Uterus (tissue), 4 donors: ENCODE data around the gene SMAD3. TPM values are rescaled to one million over a fixed set of nuclear protein-coding genes. Genes with fewer than 3 reads are reported as not detected.
A peak's percentile ranks its signal among the peaks of the same experiment; 100 is the strongest.

ENCODE experiments used
- DNase-seq, 2 donors: peaks; one replicate each; pipeline ENCODE4 v3.0.0-alpha.2; 2019 to 2020
- H3K27ac ChIP-seq, 2 donors: fragments of 200-600 bp; sonication (generic); 1 replicate in 1 of 2; 2 replicates in 1 of 2; pipeline ENCODE4 v1.5.1; 2016 to 2018
- H3K27me3 ChIP-seq, 2 donors: fragments of 200-600 bp; sonication (generic); one replicate each; pipeline ENCODE4 v1.5.1; 2018 to 2019; ENCODE audit warnings: control low read depth in 1 of 2
- H3K36me3 ChIP-seq, 2 donors: fragments of 200-600 bp; sonication (generic); one replicate each; pipeline ENCODE4 v1.5.1; 2019; ENCODE audit warnings: control low read depth in 1 of 2
- H3K4me1 ChIP-seq, 2 donors: fragments of 200-600 bp; sonication (generic); one replicate each; pipeline ENCODE4 v1.5.1; 2018 to 2019; ENCODE audit warnings: control low read depth in 1 of 2
- H3K4me3 ChIP-seq, 2 donors: fragments of 200-600 bp; sonication (generic); 1 replicate in 1 of 2; 2 replicates in 1 of 2; pipeline ENCODE4 v1.5.1; 2018 to 2019; ENCODE audit warnings: mild to moderate bottlenecking in 1 of 2
- H3K9me3 ChIP-seq, 2 donors: fragments of 200-600 bp; sonication (generic); one replicate each; pipeline ENCODE4 v1.5.1; 2019; ENCODE audit warnings: control low read depth in 1 of 2
- POLR2A ChIP-seq, 2 donors: fragments of 450-650 bp; IDR thresholded peaks; one replicate each; pipeline ENCODE4 v1.6.1; 2016; ENCODE audit warnings: antibody characterized with exemption in 2 of 2, mild to moderate bottlenecking in 1 of 2, moderate library complexity in 1 of 2
- intact Hi-C: fragments of 100-400 bp; cut with DNase I; formaldehyde crosslinking; loops from one replicate; pipeline ENCODE4 v1.15.1; 2023; ENCODE audit warnings: low total_unique reads
- total RNA-seq, 4 donors: library from RNA; depleted of rRNA in 3 of 4; stranded (reverse); fragments of >200 nt in 3 of 4; gene quantifications; one replicate each; pipeline versions ENCODE4 v1.1.0 to v1.2.4, GENCODE V29; 2014 to 2023
- TF ChIP-seq, protein P1 (sequence below), 4 experiments: fragments of 200-600 bp in 2 of 4; fragments of 450-650 bp in 2 of 4; sonication (generic) in 2 of 4; IDR thresholded peaks; one replicate each; pipeline ENCODE4 v1.5.1; 2016 to 2019; ENCODE audit warnings: antibody characterized with exemption in 4 of 4, mild to moderate bottlenecking in 2 of 4, moderate library complexity in 1 of 4
- donor health status: DM: yes; HTN: yes; CAD: no.

The SMAD3 gene
- total RNA-seq, 4 donors from 2014 or later: 14.3 to 66.9 (median 32.3) TPM

DNA sequence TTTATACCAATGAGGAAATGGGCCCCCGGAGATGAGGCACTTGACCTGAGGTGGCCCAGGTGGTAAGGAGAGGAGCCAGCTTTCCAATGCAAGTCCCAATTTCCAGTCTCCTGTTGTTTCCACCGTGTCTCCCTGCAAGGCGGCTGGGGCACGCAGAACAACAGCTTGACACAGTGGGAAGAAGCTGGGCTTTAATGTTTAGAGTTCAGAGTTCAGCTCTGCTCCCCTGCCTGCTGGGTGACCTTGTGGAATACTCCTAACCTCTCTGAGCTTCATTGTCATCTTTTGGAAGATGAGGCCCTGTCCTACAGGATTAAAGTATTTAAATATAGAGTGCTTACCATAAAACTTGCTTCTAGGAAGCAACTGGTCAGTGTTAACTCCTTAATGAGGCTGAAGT lies 80.3 kb downstream of the SMAD3 start:
- DNase-seq: peak in 1 of 2 donors; percentile 17
- no peak overlapping the region for H3K4me3 ChIP-seq
- H3K36me3 ChIP-seq: no peaks in the 10 kb centered on the region
- TF ChIP-seq, protein P1, sequence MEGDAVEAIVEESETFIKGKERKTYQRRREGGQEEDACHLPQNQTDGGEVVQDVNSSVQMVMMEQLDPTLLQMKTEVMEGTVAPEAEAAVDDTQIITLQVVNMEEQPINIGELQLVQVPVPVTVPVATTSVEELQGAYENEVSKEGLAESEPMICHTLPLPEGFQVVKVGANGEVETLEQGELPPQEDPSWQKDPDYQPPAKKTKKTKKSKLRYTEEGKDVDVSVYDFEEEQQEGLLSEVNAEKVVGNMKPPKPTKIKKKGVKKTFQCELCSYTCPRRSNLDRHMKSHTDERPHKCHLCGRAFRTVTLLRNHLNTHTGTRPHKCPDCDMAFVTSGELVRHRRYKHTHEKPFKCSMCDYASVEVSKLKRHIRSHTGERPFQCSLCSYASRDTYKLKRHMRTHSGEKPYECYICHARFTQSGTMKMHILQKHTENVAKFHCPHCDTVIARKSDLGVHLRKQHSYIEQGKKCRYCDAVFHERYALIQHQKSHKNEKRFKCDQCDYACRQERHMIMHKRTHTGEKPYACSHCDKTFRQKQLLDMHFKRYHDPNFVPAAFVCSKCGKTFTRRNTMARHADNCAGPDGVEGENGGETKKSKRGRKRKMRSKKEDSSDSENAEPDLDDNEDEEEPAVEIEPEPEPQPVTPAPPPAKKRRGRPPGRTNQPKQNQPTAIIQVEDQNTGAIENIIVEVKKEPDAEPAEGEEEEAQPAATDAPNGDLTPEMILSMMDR (IDR thresholded peaks at IDR 0.05): no peak
- TF ChIP-seq POLR2A (IDR thresholded peaks at IDR 0.05): no peak
- peak overlapping the region; percentile 88 to 91 for H3K27ac ChIP-seq
- intact Hi-C loops: loop anchor here (5.0 kb wide), 1 partner anchor 42 kb away; no protein-coding TSS in a partner anchor
- no peaks in the 10 kb centered on the region for H3K9me3 ChIP-seq
- peaks cover 42 to 44% of the 10 kb centered on the region in 2 donors for H3K4me1 ChIP-seq
- no peaks in the 10 kb centered on the region for H3K27me3 ChIP-seq

DNA sequence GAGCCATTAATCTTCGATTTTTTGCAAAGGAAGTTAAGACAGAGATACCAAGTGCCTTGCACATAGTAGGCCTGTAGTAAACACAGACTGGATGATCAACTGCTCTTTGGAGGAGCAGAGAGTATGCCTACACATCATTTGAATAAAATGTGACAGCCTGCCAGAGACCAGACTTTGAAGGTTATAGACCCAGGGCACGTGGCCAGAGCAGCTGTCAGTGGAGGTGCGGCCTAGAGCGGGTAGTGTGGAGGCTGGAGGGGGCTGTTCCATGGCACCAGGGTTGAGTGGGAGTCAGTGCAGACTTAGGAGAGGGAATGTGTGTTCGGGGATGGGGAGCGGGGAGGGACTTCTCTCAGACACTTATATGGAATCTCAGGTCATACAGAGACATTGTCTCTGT lies 80.8 kb downstream of the SMAD3 start:
- H3K9me3 ChIP-seq: no peaks in the 10 kb centered on the region
- H3K27me3 ChIP-seq: no peaks in the 10 kb centered on the region
- H3K27ac ChIP-seq: peak overlapping the region; percentile 88 to 91
- TF ChIP-seq, protein P1 (IDR thresholded peaks at IDR 0.05): no peak
- no peak for TF ChIP-seq POLR2A (IDR thresholded peaks at IDR 0.05)
- no peaks in the 10 kb centered on the region for H3K36me3 ChIP-seq
- peak; percentile 74 to 77 for DNase-seq
- no peak overlapping the region for H3K4me3 ChIP-seq
- intact Hi-C loops: loop anchor here (5.0 kb wide), 1 partner anchor 41 kb away; no protein-coding TSS in a partner anchor
- H3K4me1 ChIP-seq: peaks cover 42 to 44% of the 10 kb centered on the region in 2 donors

DNA sequence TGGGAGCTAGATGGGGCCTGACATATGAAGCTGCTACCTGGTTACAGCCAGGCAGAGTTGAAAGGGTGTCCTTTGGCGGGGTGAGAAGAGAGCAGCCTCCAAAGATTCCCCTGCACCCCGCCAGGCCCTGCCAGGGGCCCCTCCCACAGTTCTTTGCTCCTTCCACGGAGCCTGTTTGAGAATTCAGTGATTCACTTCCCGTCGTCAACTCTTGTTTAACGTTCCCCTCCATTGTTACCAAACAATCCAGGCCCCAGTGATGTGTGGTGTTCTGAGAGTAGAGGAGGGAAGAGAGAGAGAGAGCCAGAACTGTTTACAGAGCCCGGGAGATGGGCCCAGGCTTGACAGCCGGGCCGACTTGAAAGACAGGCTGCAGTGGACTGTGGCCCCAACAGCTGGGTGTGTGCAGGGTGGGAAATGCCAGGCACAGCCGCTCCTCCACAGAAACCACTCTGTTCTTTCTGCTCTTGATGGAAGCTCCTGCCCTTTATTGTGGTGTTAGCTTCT lies 81.5 kb downstream of the SMAD3 start:
- no peak overlapping the region for H3K4me3 ChIP-seq
- H3K27ac ChIP-seq: peak overlapping the region; percentile 88 to 91
- intact Hi-C loops: loop anchor here (5.0 kb wide), 1 partner anchor 40 kb away; no protein-coding TSS in a partner anchor
- no peak for TF ChIP-seq POLR2A (IDR thresholded peaks at IDR 0.05)
- TF ChIP-seq, protein P1 (IDR thresholded peaks at IDR 0.05): no peak
- H3K36me3 ChIP-seq: no peaks in the 10 kb centered on the region
- peaks cover 41 to 42% of the 10 kb centered on the region in 2 donors for H3K4me1 ChIP-seq
- DNase-seq: peak; percentile 56 to 66
- no peaks in the 10 kb centered on the region for H3K9me3 ChIP-seq
- no peaks in the 10 kb centered on the region for H3K27me3 ChIP-seq

DNA sequence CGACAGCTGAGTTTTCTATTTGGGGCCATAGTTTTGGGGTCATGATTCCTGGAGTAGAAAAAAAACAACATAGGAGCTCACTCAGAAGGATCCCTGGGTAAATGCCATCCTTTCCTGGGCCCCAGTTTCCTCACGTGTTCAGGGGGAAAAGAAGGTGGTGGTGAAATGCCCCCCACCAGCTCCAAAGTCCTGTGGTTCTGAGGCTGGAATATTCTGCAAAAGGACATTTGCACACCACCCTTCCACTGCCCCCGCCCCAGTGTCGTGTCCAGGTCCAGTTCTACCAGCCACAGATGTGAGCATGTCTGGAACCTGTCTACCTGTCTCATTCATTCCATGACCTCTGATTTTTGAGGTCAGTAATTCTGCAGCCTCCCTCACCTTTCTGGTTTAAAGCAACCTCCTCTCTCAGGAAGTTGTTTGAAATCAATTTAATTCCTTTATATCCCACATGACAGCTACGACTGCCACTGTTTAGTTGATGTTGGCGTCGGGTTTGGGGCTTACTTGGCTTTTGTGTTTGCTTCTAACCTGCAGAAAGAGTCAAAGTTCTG lies 82.1 kb downstream of the SMAD3 start:
- intact Hi-C loops: loop anchor here (5.0 kb wide), 1 partner anchor 40 kb away; no protein-coding TSS in a partner anchor

More for the DNA sequence above, 82.1 kb downstream of the SMAD3 start:
- H3K36me3 ChIP-seq: no peaks in the 10 kb centered on the region
- no peak for DNase-seq
- TF ChIP-seq, protein P1 (IDR thresholded peaks at IDR 0.05): no peak
- no peak for TF ChIP-seq POLR2A (IDR thresholded peaks at IDR 0.05)
- H3K4me3 ChIP-seq: no peak overlapping the region
- peak overlapping the region; percentile 88 to 91 for H3K27ac ChIP-seq
- H3K27me3 ChIP-seq: no peaks in the 10 kb centered on the region
- no peaks in the 10 kb centered on the region for H3K9me3 ChIP-seq
- peaks cover 36 to 42% of the 10 kb centered on the region in 2 donors for H3K4me1 ChIP-seq
